Activated B cell treated with CpG ODN at 0.5 μM for 24 hours (primary cell): Measurements from ENCODE around the gene TSPAN31. TPM values are rescaled to one million over a fixed set of nuclear protein-coding genes. Genes with fewer than 3 reads are reported as not detected.

ENCODE experiments used
- ATAC-seq: fragments of 200-7000 bp; cut with Tn5 transposase; one replicate; pipeline ENCODE4 v1.10.0; 2021; ENCODE audit warnings: low read depth, mild to moderate bottlenecking, moderate library complexity
- CTCF ChIA-PET: fragments of 350-600 bp; sonication (Branson Sonifier 250); formaldehyde crosslinking; loops from one replicate; lab custom pipeline; 2021; ENCODE audit warnings: antibody characterized with exemption; lab: Charles Lee
- POLR2A ChIA-PET: fragments of 350-600 bp; sonication (Branson Sonifier 250); formaldehyde crosslinking; loops from one replicate; lab custom pipeline; 2021; ENCODE audit warnings: antibody characterized with exemption; lab: Charles Lee
- DNase-seq: peaks from one replicate; pipeline ENCODE4 v3.0.0; 2022
- H3K27ac Mint-ChIP-seq: one replicate; pipeline ENCODE4 v1.8.0; 2020; ENCODE audit warnings: mixed read lengths
- H3K27me3 Mint-ChIP-seq: one replicate; pipeline ENCODE4 v1.8.0; 2021; ENCODE audit warnings: mixed read lengths
- H3K36me3 Mint-ChIP-seq: one replicate; pipeline ENCODE4 v1.8.0; 2021; ENCODE audit warnings: low read depth, mixed read lengths
- H3K4me1 Mint-ChIP-seq: one replicate; pipeline ENCODE4 v1.8.0; 2021; ENCODE audit warnings: mixed read lengths
- H3K4me3 Mint-ChIP-seq: one replicate; pipeline ENCODE4 v1.8.0; 2020; ENCODE audit warnings: mild to moderate bottlenecking, mixed read lengths
- H3K9me3 Mint-ChIP-seq: one replicate; pipeline ENCODE4 v1.8.0; 2020; ENCODE audit warnings: mixed read lengths
- intact Hi-C: fragments of 100-400 bp; cut with micrococcal nuclease; formaldehyde crosslinking; loops from one replicate; pipeline ENCODE4 v1.15.1; 2024
- total RNA-seq: library from RNA; stranded (reverse); gene quantifications from 2 replicates; pipeline ENCODE4 v1.2.3, GENCODE V29; 2022
- TF ChIP-seq, protein P1 (sequence below): fragments of 200-600 bp; IDR thresholded peaks from one replicate; pipeline ENCODE4 v1.8.0; 2022; ENCODE audit warnings: antibody characterized with exemption, mild to moderate bottlenecking

The TSPAN31 gene
- total RNA-seq, 1 donor from 2014 or later: 35.8 TPM

DNA sequence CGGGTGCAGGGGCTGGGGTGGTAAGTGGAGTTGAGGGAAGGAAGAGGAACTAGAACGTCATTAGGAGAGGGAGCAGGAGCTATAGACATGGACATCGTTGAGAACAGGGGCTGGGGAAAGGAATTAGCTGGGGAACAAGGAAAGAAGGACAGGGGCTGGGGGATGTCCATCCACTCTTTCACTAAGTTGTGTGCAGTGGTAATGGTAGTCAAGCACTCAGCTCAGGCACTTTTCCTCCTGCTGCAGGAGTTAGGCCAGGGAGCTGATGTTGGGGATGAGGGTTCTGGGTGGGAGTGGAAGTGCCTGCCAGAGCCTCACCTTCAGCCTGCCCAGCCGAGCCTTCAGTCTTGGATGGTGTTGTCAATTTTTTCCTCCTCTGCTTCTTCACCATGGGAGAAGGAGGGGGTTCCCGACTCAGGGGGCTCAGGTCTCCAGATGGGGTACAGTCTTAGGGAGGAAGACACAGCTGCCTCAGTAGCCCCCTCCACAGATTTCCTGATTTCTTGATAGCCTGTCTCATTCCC is 15.5 kb upstream of the TSPAN31 start:
- ChIA-PET CTCF (no interaction called here), POLR2A (interaction anchor here (0.7 kb wide), 1 partner anchor 28 kb away, joined by 8 read pairs; no protein-coding TSS in a partner anchor)
- intact Hi-C loops: loop anchor here (1.0 kb wide), 1 partner anchor 22 kb away; no protein-coding TSS in a partner anchor
- no peak overlapping the region for H3K27ac Mint-ChIP-seq
- H3K27me3 Mint-ChIP-seq: no peaks in the 10 kb centered on the region
- H3K4me1 Mint-ChIP-seq: peaks cover 12% of the 10 kb centered on the region
- no peak overlapping the region for H3K4me3 Mint-ChIP-seq
- DNase-seq (no peak), ATAC-seq (no peak)
- peaks cover 72% of the 10 kb centered on the region for H3K36me3 Mint-ChIP-seq
- no peaks in the 10 kb centered on the region for H3K9me3 Mint-ChIP-seq
- TF ChIP-seq, protein P1, sequence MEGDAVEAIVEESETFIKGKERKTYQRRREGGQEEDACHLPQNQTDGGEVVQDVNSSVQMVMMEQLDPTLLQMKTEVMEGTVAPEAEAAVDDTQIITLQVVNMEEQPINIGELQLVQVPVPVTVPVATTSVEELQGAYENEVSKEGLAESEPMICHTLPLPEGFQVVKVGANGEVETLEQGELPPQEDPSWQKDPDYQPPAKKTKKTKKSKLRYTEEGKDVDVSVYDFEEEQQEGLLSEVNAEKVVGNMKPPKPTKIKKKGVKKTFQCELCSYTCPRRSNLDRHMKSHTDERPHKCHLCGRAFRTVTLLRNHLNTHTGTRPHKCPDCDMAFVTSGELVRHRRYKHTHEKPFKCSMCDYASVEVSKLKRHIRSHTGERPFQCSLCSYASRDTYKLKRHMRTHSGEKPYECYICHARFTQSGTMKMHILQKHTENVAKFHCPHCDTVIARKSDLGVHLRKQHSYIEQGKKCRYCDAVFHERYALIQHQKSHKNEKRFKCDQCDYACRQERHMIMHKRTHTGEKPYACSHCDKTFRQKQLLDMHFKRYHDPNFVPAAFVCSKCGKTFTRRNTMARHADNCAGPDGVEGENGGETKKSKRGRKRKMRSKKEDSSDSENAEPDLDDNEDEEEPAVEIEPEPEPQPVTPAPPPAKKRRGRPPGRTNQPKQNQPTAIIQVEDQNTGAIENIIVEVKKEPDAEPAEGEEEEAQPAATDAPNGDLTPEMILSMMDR: no peak

- intact Hi-C loops: no loop called here
- Mint-ChIP-seq H3K36me3 (peaks cover 80% of the 10 kb centered on the region), H3K4me1 (peaks cover 3% of the 10 kb centered on the region), H3K27ac (no peak overlapping the region), H3K9me3 (no peaks in the 10 kb centered on the region), H3K4me3 (no peak overlapping the region), H3K27me3 (no peaks in the 10 kb centered on the region)
- DNase-seq (no peak), ATAC-seq (no peak)
- TF ChIP-seq, protein P1: no peak
- ChIA-PET CTCF (no interaction called here), POLR2A (no interaction called here)
Measured at GRCh38 chr12:57730336-57731067, 14.3 kb upstream of the TSPAN31 start.

- CTCF ChIA-PET: no interaction called here
- Mint-ChIP-seq H3K4me3 (no peak overlapping the region), H3K27me3 (no peaks in the 10 kb centered on the region), H3K9me3 (no peaks in the 10 kb centered on the region), H3K27ac (no peak overlapping the region), H3K36me3 (peaks cover 79% of the 10 kb centered on the region), H3K4me1 (peaks cover under 1% of the 10 kb centered on the region)
- intact Hi-C loops: no loop called here
- POLR2A ChIA-PET: no interaction called here
- ATAC-seq: no peak
- DNase-seq: no peak
- TF ChIP-seq, protein P1: no peak
Measured at GRCh38 chr12:57731411-57732080, 13.3 kb upstream of the TSPAN31 start.

GRCh38 chr12:57732270-57732669 is 12.6 kb upstream of the TSPAN31 start:
- TF ChIP-seq, protein P1: no peak
- DNase-seq (no peak), ATAC-seq (no peak)
- intact Hi-C loops: no loop called here
- Mint-ChIP-seq H3K27ac (no peak overlapping the region), H3K27me3 (no peaks in the 10 kb centered on the region), H3K4me1 (peaks cover 3% of the 10 kb centered on the region), H3K9me3 (no peaks in the 10 kb centered on the region), H3K4me3 (no peak overlapping the region), H3K36me3 (peaks cover 78% of the 10 kb centered on the region)
- CTCF ChIA-PET: no interaction called here
- POLR2A ChIA-PET: interaction anchor here (1.0 kb wide), 1 partner anchor 9 kb away, joined by 6 read pairs; no protein-coding TSS in a partner anchor
